B cell (primary cell): ENCODE results near the gene NEXMIF. TPM values are rescaled to one million over a fixed set of nuclear protein-coding genes. Genes with fewer than 3 reads are reported as not detected.

Experiments
- ATAC-seq: fragments of 200-7000 bp; cut with Tn5 transposase; one replicate; pipeline ENCODE4 v1.10.0; 2021; ENCODE audit warnings: low read depth, mild to moderate bottlenecking, moderate number of reproducible peaks, moderate library complexity
- CTCF ChIA-PET: fragments of 350-600 bp; sonication (Branson Sonifier 250); formaldehyde crosslinking; loops from one replicate; lab custom pipeline; 2021; ENCODE audit warnings: antibody characterized with exemption, inconsistent platforms; lab: Charles Lee
- POLR2A ChIA-PET: fragments of 350-600 bp; sonication (Branson Sonifier 250); formaldehyde crosslinking; loops from one replicate; lab custom pipeline; 2021; ENCODE audit warnings: antibody characterized with exemption; lab: Charles Lee
- DNase-seq: peaks from one replicate; pipeline ENCODE4 v3.0.0; 2013
- H2AFZ ChIP-seq: 2 replicates; pipeline ENCODE4 v1.6.1; 2012; ENCODE audit warnings: mild to moderate bottlenecking, low read depth, low read length; ENCODE audit not compliant: insufficient read depth, poor library complexity, severe bottlenecking
- H3K27ac ChIP-seq, 2 donors: 1 replicate in 1 of 2; 2 replicates in 1 of 2; pipeline ENCODE4 v1.5.1; 2012 to 2013; ENCODE audit warnings: low read length in 2 of 2, mild to moderate bottlenecking in 2 of 2, moderate library complexity in 1 of 2
- H3K27me3 ChIP-seq, 4 experiments: fragments of 200-600 bp in 1 of 4; sonication (generic) in 1 of 4; replicated peaks in 1 of 4; 1 replicate in 2 of 4; 2 replicates in 2 of 4; pipeline versions ENCODE4 v1.6.1 to v1.7.0; 2013 to 2016; ENCODE audit warnings: low read length in 3 of 4, mild to moderate bottlenecking in 2 of 4, mixed read lengths in 1 of 4, moderate library complexity in 1 of 4; ENCODE audit not compliant: insufficient read depth in 4 of 4, control insufficient read depth in 3 of 4; ENCODE audit errors: control extremely low read depth in 1 of 4
- H3K36me3 ChIP-seq, 2 experiments: replicated peaks in 1 of 2; 1 replicate in 1 of 2; 2 replicates in 1 of 2; pipeline versions ENCODE4 v1.6.1 to v1.7.1; 2013; ENCODE audit warnings: low read length in 1 of 2; ENCODE audit not compliant: insufficient read depth in 2 of 2, control insufficient read depth in 1 of 2; ENCODE audit errors: control extremely low read depth in 1 of 2, extremely low read depth in 1 of 2
- H3K4me1 ChIP-seq, 2 donors: fragments of 200-600 bp in 1 of 2; sonication (generic) in 1 of 2; 1 replicate in 1 of 2; 2 replicates in 1 of 2; pipeline versions ENCODE4 v1.5.1 to v1.6.1; 2013 to 2017; ENCODE audit warnings: low read length in 2 of 2; ENCODE audit not compliant: control insufficient read depth in 2 of 2, insufficient read depth in 2 of 2
- H3K4me2 ChIP-seq: replicated peaks from 2 replicates; pipeline ENCODE3; 2012; ENCODE audit warnings: mild to moderate bottlenecking, low read depth, low read length; ENCODE audit not compliant: poor library complexity, severe bottlenecking
- H3K4me3 ChIP-seq, 5 experiments: fragments of 200-600 bp in 1 of 5; sonication (generic) in 1 of 5; 1 replicate in 3 of 5; 2 replicates in 2 of 5; pipeline versions ENCODE4 v1.5.1 to v1.7.0; 2011 to 2016; ENCODE audit warnings: low read length in 4 of 5, mild to moderate bottlenecking in 4 of 5, low read depth in 2 of 5, control low read depth in 1 of 5, moderate library complexity in 1 of 5; ENCODE audit not compliant: insufficient read depth in 1 of 5; ENCODE audit errors: control extremely low read depth in 1 of 5, extremely low read depth in 1 of 5
- H3K79me2 ChIP-seq: fragments of 200-600 bp; sonication (generic); one replicate; pipeline ENCODE4 v1.6.0; 2016; ENCODE audit warnings: low read length; ENCODE audit not compliant: control insufficient read depth, insufficient read depth
- H3K9ac ChIP-seq: fragments of 200-600 bp; sonication (generic); 2 replicates; pipeline ENCODE4 v1.6.1; 2017; ENCODE audit warnings: mild to moderate bottlenecking, low read length, moderate library complexity
- H3K9me3 ChIP-seq, 3 donors: one replicate each; pipeline versions ENCODE4 v1.6.1 to v1.7.1; 2013; ENCODE audit warnings: low read length in 2 of 3; ENCODE audit not compliant: control insufficient read depth in 2 of 3, insufficient read depth in 1 of 3; ENCODE audit errors: control extremely low read depth in 1 of 3
- H4K20me1 ChIP-seq: 2 replicates; pipeline ENCODE4 v1.6.0; 2012; ENCODE audit warnings: mild to moderate bottlenecking, low read length; ENCODE audit not compliant: insufficient read depth, control insufficient read depth, poor library complexity, severe bottlenecking
- H3K27ac Mint-ChIP-seq: one replicate; pipeline ENCODE4 v1.8.0; 2021; ENCODE audit warnings: mixed read lengths
- H3K27me3 Mint-ChIP-seq: one replicate; pipeline ENCODE4 v1.8.0; 2021; ENCODE audit warnings: mixed read lengths
- H3K4me1 Mint-ChIP-seq: one replicate; pipeline ENCODE4 v1.8.0; 2021; ENCODE audit warnings: mixed read lengths
- H3K4me3 Mint-ChIP-seq: one replicate; pipeline ENCODE4 v1.8.0; 2021; ENCODE audit warnings: mixed read lengths
- H3K9me3 Mint-ChIP-seq: one replicate; pipeline ENCODE4 v1.8.0; 2022; ENCODE audit warnings: mixed read lengths; ENCODE audit not compliant: insufficient read depth
- EZH2 ChIP-seq: IDR thresholded peaks from 2 replicates; pipeline ENCODE4 v1.6.1; 2012; ENCODE audit warnings: borderline replicate concordance, low read depth, mild to moderate bottlenecking, moderate library complexity, low read length; ENCODE audit not compliant: insufficient read depth, poor library complexity, severe bottlenecking
- WGBS: methylation state at CpG from one replicate; pipeline ENCODE4 v1.1.5; 2013; ENCODE audit warnings: missing lambda C conversion rate; ENCODE audit not compliant: insufficient coverage; 5-methylcytosine and 5-hydroxymethylcytosine counted together
- intact Hi-C: fragments of 100-400 bp; cut with micrococcal nuclease; formaldehyde crosslinking; loops from one replicate; pipeline ENCODE4 v1.10.0; 2022
- polyA plus RNA-seq: library from polyadenylated mRNA; depleted of rRNA; stranded (reverse); fragments of >200 nt; gene quantifications from 2 replicates; pipeline ENCODE4 v1.2.3, GENCODE V29; 2012
- total RNA-seq, 2 donors: library from RNA; stranded (reverse); fragments of 120-200 nt in 1 of 2; gene quantifications; 1 replicate in 1 of 2; 2 replicates in 1 of 2; pipeline versions ENCODE4 v1.2.3 to v1.2.4, GENCODE V29; 2013 to 2022
- TF ChIP-seq, protein P1 (sequence below): fragments of 200-600 bp; IDR thresholded peaks from one replicate; pipeline ENCODE4 v1.8.0; 2022; ENCODE audit warnings: antibody characterized with exemption, mild to moderate bottlenecking

Gene NEXMIF
- total and polyA plus RNA-seq, 2 donors (not counting 1 experiment from before 2014, with no cell fraction given): 0.18 to 2.5 TPM

GRCh38 chrX:74788545-74789086 is 136.6 kb downstream of the NEXMIF start:
- no peak overlapping the region for H3K4me3 Mint-ChIP-seq
- Histone ChIP-seq H3K4me1 (no peaks in the 10 kb centered on the region), H3K36me3 (no peaks in the 10 kb centered on the region), H3K27ac (no peak overlapping the region), H3K4me3 (no peak overlapping the region), H3K9me3 (no peaks in the 10 kb centered on the region), H3K79me2 (no peaks in the 10 kb centered on the region), H3K4me2 (no peak overlapping the region), H2AFZ (no peak overlapping the region), H3K27me3 (no peaks in the 10 kb centered on the region), H4K20me1 (no peaks in the 10 kb centered on the region), H3K9ac (no peak overlapping the region)
- no peak overlapping the region for H3K27ac Mint-ChIP-seq
- ChIA-PET POLR2A (no interaction called here), CTCF (no interaction called here)
- intact Hi-C loops: no loop called here
- no CpG with 5 or more reads among the region's 1 CpG for WGBS
- H3K27me3 Mint-ChIP-seq: no peaks in the 10 kb centered on the region
- H3K4me1 Mint-ChIP-seq: no peaks in the 10 kb centered on the region
- ATAC-seq (no peak), DNase-seq (no peak)
- TF ChIP-seq EZH2: no peak
- TF ChIP-seq, protein P1, sequence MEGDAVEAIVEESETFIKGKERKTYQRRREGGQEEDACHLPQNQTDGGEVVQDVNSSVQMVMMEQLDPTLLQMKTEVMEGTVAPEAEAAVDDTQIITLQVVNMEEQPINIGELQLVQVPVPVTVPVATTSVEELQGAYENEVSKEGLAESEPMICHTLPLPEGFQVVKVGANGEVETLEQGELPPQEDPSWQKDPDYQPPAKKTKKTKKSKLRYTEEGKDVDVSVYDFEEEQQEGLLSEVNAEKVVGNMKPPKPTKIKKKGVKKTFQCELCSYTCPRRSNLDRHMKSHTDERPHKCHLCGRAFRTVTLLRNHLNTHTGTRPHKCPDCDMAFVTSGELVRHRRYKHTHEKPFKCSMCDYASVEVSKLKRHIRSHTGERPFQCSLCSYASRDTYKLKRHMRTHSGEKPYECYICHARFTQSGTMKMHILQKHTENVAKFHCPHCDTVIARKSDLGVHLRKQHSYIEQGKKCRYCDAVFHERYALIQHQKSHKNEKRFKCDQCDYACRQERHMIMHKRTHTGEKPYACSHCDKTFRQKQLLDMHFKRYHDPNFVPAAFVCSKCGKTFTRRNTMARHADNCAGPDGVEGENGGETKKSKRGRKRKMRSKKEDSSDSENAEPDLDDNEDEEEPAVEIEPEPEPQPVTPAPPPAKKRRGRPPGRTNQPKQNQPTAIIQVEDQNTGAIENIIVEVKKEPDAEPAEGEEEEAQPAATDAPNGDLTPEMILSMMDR: no peak
- H3K9me3 Mint-ChIP-seq: no peaks in the 10 kb centered on the region

GRCh38 chrX:74784629-74785028 is 140.6 kb downstream of the NEXMIF start:
- intact Hi-C loops: no loop called here
- Mint-ChIP-seq H3K4me3 (no peak overlapping the region), H3K9me3 (no peaks in the 10 kb centered on the region), H3K27ac (no peak overlapping the region), H3K27me3 (no peaks in the 10 kb centered on the region), H3K4me1 (no peaks in the 10 kb centered on the region)
- H3K4me3 ChIP-seq: no peak overlapping the region
- DNase-seq: no peak
- no peak for ATAC-seq
- POLR2A ChIA-PET: no interaction called here
- no peaks in the 10 kb centered on the region for H4K20me1 ChIP-seq
- no peak for TF ChIP-seq EZH2
- TF ChIP-seq, protein P1: no peak
- H3K36me3 ChIP-seq: no peaks in the 10 kb centered on the region
- H3K4me2 ChIP-seq: no peak overlapping the region
- no peaks in the 10 kb centered on the region for H3K27me3 ChIP-seq
- H3K27ac ChIP-seq: no peak overlapping the region
- CTCF ChIA-PET: no interaction called here
- H3K9ac ChIP-seq: no peak overlapping the region
- no peaks in the 10 kb centered on the region for H3K4me1 ChIP-seq
- no CpG with 5 or more reads among the region's 3 CpGs for WGBS
- H2AFZ ChIP-seq: no peak overlapping the region
- no peaks in the 10 kb centered on the region for H3K9me3 ChIP-seq
- no peaks in the 10 kb centered on the region for H3K79me2 ChIP-seq
